ENCODE measurements around the gene AP3D1. TPM values are rescaled to one million over a fixed set of nuclear protein-coding genes. Genes with fewer than 3 reads are reported as not detected.
"Not testable (repeated sequence)": the region's sequence is repeated elsewhere in the genome, so short reads cannot be mapped to it uniquely, and the experiment has no call there.

AP3D1 gene
- 75.7 and 137 TPM in 2 replicates for total RNA-seq

DNA sequence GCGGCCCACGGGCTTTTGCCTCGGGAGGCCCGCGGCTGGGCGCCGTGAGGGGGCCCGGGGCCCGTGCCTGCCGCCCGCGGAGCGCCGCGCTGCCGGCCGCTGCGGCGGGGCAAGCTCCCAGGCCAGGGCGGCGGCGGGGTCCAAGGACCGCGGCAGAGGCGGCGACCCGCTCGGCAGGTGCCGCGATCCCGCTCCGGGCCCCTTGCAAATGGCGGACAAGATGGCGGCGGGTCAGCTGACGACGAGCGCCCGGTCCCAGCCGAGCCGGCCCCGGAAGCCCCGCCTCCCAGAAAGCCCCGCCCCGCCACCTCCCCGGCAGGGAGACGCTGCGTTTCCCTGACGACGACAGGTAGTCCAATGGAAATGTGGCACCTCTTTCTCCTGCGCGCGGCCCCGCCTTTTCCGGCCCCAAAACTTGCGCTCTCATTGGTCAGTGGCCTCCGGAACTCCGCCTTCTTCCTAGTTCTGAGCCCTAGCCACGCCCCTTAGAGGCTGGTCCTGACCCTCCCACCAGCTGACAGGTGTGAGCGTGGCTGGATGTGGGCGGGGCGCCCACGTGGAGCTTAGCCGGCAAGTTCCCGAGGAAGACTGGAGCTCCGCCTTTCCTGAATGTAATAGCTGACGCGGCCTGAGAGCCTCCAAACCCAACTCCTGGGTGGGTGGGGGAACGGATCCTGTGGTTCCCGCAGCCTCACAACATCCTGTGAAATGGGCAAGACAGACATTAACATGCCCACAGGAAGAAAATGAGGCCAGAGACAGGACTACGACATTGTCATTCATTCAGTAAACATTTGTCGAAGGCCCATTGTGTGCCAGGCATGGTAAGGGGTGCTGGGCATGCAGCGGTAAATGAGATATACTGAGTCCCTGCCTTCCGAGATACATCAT lies at the start of gene AP3D1:
Gene AP3D1 (minus strand): TSS at position 228 of the 891 bp plus-strand sequence. CDS start 232 bp downstream, outside the sequence.
- DNase-seq = peak; percentile 100

DNA sequence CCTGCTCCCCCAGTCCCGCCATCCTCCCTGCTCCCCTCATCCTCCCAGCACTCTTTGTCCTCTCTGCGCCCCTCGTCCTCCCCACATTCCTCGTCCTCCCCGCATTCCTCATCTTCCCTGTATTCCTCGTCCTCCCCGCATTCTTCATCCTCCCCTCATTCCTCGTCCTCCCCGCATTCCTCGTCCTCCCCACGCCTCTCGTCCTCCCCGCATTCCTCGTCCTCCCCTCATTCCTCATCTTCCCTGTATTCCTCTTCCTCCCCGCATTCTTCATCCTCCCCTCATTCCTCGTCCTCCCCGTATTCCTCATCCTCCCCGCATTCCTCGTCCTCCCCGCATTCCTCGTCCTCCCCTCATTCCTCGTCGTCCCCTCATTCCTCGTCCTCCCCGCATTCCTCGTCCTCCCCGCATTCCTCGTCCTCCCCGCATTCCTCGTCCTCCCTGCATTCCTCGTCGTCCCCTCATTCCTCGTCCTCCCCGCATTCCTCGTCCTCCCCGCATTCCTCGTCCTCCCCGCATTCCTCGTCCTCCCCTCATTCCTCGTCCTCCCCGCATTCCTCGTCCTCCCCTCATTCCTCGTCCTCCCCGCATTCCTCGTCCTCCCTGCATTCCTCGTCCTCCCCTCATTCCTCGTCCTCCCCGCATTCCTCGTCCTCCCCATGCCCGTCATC lies 49.4 kb upstream of the AP3D1 start:
- DNase-seq = not testable (repeated sequence)

DNA sequence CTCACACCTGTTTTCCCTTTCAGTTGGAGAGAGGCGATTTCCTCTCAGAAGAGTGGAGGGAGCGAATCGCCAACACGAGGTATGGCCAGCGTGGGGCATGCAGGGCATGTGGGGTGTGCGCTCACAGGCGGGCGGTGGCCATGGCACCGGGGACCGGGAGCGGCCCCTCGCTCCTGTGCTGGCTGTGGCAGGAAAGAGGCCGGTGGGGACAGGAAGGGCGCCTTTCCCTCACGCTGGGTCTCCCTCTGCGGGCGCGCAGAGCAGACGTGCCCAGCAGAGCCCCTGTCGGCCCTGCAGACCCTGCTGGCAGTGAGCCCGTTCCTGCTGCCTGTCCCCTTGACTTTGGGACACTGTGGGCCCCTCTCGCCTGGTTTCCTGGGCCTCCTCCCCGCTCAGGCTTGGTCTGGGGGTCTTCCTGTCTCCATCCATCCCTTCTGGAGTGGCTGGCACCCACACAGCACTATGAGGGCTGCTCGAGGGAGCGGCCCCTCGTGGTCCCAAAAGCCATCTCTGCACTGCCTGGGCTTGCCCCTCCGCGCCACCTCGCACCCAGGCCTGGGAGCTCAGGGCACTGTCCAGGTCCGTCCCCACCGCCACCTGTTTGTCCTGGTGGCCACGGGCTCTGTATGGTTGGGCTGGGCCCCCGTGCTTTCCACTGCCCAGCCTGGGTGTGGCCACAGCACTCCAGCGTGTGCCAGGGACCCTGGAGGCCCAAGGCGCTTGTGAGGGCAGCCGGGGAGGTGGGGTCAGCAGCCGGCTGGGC lies 48.7 kb upstream of the AP3D1 start:
- no peak for DNase-seq

DNA sequence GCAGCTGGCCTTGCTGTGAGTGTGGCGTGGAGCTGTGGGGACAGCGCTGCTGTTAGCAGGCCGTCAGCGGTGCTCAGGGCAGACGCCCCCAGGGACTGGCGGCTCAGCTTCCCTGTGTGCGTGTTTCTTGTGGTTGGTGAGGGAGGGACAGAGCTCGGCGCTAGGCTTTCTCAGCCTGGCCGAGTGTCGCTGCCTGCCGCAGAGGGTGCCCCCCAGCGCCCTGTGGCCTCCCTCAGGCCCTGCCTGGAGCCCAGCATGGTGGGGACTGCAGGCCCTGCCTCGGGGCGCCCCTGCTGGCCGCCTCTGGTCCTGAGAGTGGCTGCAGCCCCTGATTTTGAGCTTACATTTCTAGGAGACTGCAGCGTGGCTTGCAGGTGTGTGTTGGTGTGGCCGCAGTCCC lies 47.8 kb upstream of the AP3D1 start:
- peak; percentile 12 for DNase-seq

DNA sequence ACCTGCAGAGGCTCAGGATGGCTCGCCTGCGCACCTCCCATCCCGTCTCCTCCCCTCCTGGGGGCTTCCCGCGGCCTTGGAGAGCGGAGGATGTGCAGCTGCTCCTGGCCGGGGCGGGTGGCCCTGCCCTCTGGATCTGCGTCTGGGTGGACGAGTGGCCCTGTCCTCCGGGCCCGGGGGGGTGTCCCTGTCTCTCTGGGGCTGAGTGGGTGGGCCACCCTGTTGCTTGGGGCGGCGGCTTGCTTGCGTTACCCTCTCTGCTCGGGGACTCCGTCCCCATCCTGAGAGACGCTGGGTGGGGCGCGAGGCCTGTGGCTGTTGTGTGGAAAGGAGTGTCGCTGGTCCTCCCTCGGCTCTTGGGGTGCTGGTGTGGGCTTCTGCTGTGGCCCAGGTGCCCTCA lies 47.0 kb upstream of the AP3D1 start:
- no peak for DNase-seq

DNA sequence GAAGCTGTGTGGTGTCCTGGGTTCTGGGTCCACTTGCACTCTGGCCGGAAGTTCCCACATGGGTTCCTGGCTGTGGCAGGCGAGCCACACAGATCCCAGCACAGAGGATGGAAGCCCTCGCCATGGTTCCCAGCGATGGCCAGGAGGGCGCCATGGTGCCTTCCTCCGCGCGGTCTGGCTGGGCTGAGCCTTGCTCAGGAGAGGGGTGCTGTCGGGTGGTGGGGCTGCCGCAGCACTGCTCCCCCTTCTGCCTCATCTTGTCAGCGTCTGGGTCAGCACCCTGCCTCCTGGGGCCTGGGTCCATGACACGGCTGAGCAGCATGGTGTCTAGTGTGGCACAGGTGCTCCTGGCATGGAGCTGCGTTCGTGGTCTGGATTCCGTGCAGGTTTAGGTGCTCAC lies 45.9 kb upstream of the AP3D1 start:
- DNase-seq = no peak

DNA sequence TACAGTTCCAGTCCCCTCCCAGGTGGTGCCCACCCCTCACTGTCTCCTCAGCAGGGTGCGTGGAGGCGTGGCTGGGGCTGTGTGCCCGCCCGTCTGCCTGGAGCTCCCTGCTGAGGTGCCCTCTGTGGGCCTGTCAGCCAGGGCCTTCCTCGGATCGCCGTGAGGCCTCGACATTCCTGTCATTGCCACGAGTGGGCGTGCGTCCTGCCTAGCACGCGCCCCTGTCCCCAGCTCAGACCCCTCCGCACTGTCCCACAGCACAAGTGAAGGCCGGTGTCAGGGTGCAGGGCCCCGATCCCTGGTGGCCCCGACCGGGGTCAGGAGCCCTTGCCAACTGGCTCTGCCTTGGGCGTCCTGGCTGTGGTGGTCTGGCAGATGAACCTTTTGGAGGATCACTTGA lies 44.5 kb upstream of the AP3D1 start:
- DNase-seq = no peak

DNA sequence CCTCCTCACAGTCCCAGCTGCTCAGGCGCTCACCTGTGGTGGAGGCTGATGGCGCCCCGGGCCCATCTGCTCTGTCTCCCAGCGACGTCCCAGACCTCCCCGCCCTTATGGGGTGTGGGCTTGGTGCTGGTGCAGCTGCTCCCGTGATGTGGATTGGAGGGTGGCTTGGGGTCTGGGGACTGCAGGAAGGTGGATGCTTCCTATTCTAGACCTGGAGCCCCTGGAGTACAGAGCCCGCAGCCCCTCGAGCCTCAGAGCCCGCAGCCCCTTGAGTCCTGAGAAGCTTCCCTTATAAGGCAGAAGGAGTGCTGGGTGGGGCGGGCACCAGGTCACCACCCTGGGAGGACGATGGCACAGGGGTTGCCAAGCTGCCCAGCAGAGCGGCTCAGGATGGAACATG lies 44.0 kb upstream of the AP3D1 start:
- no peak for DNase-seq

DNA sequence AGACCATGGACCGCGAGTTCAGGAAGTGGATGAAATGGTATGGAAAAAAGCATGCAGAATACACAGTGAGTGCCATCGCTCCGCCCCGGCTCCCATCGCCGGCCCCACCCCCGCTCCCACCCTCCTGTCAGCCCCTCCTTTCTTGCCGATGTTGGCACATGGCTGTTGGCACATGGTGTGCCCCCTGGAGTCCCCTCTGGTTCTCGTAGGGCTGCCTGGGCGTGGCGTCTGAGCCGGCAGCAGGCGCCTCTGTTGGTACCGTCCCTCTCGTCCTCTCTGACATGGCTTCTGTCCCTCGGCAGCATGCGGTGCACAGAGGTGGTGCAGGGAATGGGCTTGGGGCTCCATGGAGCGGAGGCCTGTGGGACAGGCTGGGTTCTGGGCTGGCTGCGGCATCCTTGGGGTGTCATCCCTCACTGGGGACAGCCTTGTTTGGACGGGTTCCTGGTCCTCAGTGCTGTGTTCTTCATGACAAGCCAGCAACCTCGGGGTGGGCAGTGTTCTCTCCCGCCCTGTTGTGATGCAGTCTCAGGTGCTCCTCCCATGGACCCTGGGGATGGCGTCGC lies 43.2 kb upstream of the AP3D1 start:
- DNase-seq = no peak

DNA sequence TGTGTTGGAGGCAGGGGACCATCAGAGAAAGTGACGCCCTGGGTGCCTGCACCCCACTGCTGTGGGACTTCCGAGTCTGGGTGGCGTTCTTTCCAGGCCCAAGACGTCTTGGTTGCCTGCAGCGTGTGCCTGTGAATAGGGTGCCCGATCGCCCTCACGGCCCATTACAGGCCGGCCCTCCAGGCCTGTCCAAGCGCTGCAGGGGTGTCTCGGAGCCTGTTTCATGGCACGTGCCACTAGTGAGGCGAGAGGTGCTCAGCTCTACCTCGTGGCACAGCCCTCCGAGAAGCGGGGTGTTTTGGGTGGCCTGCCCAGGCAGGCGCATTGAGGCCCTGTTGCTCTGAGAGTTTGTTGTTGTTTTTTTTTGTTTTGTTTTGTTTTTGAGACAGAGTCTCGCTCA lies 42.4 kb upstream of the AP3D1 start:
- DNase-seq = no peak

DNA sequence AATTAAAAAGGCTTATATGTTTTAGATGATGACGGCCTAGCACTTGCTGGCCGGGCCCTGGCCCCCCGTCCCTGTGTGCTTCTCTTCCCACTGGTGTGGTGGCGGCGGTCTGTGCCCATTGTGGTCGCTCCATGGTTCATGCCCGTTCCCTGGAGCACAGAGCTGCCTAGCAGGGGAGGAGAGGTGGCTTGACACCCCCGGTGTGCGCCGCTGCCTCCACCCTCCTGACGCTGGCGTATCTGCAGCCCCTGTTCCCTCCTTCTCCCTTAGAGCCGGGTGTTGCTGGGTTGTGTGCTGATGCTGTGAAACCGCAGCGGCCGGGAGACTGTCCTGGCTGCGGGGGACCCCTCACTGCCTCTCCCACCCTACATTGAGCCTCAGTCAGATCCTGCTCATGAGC lies 41.5 kb upstream of the AP3D1 start:
- DNase-seq = no peak

DNA sequence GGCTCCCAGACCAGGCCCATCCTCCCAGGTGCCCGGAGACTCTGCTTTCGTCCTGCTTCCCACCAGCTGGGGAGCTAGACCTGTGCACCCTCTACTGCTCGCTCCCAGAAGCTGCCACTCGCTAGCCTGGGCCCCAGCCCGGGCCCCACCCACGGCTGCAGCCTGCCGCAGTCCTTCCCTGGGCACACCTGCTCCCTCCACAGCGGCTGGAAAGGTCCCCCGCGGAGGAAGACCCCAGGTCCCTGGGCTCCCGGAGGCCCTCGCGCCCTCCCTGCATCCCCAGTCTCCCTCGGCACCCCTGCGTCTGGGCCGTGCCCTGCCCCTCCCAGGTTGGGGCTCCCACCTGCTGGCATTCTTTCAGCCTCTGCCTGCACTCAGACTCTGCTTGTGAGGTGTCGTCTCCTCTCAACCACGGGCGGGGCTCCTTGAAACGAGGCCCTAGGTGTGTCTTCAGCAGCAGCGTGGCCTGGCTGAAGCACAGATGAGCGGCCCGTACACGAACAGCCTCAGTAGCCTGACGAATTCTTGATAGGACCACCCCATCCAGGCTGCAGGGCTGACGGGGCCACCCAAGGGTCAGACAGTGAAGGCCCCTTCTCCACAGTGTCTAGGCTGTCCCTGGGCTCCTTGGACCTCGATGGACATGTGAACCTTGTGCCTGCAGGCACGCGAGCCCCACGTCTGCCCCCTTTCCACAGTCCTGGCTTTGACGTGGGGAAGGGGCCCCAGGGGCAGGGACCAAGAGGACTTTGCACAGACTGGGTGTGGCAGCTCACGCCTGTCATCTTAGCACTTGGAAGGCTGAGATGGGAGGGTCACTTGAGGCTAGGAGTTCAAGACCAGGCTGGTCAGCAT lies 40.3 kb upstream of the AP3D1 start:
- DNase-seq = no peak

DNA sequence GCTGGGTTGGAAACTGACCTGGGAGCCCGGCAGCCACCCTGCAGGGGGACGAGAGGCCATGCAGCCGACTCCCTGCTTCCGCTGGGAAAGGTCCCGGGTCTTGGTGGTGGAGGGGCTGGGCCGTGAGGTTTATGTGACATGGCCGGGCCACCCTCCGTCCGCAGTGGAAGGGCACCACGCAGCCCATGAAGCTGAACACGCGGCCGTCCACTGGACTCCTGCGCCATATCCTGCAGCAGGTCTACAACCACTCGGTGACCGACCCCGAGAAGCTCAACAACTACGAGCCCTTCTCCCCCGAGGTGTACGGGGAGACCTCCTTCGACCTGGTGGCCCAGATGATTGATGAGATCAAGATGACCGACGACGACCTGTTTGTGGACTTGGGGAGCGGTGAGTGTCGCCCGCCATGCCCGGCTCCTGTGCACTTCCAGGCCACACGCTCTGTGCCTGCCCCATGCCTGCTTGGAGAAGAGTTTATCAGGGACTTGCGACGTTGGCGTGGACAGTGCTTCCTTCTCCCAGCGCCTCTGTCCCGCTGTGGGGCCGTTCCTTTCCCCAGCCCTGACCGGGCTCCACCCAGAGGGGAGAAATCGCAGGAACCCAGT lies 39.6 kb upstream of the AP3D1 start:
- DNase-seq = no peak

DNA sequence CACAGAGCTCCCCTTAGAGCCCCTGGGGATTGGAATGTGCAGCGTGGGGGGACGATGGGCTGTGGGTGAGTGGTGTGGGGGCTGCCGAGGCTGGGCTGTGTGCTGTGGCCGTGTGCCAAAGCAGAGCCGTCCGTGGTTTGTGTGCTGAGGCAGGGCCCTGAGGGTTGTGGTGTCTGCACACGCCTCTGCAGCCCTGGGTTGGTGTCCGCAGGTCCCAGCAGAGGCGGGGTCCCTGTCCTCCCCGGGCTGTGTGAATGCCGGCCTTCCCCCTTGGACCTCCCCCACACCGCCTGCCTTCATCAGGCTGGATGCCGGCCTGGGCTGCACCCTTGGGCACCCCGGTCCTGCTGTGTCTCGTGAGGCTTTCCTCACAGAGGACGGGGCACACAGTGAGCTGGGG lies 38.5 kb upstream of the AP3D1 start:
- DNase-seq = no peak

DNA sequence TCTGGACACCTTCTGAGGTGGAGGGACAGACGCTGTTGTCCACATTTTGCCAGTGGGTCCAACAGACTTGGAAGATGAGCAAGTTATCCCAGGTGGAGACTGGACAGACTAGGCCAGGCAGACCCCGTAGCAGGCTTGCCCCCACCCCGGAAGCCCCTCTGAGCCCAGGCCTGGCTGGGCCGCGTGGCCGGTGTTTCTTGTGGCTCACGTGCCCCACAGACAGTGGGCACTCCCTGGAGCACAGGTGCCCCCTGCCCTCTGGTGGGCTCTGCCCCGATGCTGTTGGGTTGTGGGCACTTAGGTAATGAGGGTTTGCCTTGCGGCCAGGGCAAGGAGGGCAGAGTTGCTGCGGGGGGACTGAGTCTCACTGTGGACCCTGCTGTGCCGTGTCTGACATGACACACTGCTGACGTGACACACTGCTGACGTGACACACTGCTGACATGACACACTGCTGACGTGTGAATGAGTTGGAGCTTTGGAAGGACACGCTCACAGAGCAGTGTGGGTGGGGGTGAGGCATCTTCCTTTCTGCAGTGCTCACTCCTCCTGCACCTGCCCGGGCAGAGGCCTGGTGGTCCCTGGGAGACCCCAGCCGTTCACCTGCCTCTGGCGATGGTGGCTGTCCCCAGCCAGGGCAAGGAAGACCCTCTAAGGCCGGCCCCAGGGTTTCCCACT lies 37.5 kb upstream of the AP3D1 start:
- DNase-seq = no peak

DNA sequence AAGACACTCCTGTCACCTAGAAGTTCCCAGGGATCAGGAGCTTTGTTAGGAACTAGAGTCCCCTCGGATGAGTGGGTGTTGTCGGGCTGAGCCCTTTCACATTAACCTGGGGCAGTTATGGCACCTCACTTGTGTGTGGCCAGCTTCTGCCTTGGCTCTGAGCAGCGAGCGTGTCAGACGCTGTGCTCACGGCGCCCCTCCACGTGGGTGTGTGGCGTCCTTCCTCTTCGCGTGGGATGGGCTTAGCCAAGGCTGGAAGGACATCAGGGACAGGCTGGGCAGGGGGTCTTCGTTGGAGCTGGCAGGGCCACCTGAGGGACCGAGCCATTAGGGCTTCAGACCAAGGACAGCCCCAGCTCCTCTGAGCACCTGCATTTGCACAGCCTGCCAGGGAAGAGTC lies 35.8 kb upstream of the AP3D1 start:
- no peak for DNase-seq

DNA sequence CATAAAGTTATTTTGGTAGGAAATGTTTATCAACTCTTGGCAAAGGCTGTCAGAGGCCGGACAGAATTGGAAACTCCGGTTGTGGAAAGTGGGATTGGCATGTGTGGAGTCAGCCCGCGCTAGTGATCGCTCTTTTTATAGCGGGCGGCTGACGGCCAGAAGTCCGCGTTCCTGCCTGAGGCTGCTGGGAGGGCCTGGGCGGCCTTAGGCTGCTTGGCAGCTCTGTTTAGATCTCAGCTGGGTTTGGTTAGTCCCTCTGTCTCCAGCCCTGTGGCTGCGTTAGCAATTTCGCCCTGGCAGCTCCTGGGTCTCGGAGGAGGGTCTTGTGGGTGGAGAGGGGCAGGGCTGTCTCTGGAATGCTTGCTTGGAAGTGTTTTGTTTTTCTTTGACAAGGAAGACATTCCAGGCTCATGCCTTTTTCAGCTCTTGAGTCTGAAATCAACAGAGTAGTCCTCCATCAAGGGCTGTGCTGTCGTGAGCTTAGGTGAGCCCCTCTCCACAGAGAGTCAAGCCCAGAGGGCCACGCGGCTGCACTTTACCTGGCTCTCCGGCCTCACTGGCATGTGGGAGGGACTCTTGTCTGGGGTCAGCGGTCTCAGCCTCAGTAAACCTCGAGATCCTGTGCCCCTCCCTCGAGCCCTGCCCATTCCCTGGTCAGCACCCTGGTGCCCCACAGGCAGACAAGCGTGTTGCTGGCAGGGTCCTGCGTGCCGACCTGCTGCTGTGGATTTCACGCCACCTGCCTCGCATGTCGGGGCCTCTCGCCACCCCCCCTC lies 34.9 kb upstream of the AP3D1 start:
- peak; percentile 52 for DNase-seq

DNA sequence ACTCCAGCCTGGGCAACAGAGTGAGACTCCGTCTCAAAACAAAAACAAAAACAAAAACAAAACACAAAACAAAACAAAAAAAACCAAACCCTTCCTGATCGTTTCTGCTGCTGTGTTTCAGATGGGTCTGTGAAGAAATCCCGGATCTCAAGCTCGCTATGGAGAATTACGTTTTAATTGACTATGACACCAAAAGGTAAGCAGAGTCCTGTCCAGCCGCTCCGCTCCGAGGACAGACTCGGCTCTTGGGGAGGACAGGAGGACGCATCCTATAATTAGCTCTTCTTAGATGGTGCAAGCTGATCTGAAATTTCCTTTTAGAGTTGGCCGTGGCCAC lies 34.3 kb upstream of the AP3D1 start:
- DNase-seq = no peak

DNA sequence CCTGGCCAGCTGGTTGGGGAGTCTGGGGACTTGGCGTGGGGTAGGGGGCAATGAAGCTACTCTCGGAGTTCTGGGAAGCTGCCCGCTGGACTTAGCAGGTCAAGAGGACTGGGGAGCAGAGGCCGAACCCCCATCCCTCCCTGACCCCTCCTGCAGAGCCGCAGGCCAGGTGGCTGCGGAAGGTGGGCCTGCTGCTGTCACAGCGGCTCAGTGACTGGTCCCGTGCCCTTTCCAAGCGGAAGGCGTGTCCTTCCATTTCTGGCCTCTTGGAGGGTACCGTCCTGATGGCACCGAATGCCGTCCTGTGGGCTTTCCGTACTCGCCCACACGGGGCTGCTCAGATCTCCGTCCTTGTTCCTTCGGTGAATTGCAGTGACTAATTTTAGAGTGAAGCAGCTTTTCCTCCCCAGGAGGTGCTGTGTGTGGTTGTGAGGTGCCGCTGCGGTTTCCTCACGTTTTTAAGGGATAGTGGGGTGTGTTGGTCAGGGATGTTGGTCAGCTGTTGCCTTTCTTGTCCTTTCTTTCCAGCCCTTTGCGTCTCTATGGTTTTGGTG lies 33.1 kb upstream of the AP3D1 start:
- DNase-seq = no peak

DNA sequence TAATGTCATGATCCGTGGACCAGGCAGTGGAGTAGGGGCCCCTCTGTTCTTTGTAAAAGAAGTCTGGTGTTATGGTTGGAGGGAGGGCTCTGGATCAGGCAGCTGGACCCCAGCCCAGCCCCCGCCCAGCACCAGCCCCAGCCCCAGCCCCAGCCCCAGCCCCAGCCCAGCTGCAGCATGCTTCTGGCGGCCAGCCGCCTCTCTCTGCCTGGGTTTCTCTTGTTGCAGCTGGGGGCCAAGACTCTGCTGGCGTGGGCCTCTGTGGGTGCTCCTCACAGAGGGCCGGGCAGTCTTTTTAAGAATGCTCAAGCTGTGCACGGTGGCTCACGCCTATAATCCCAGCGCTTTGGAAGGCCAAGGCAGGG lies 30.2 kb upstream of the AP3D1 start:
- DNase-seq = no peak
